ENCODE results near the gene TSHZ1.

Gene TSHZ1

GRCh38 chr18:75290737-75291358 is 80.3 kb downstream of the TSHZ1 start:
- Histone ChIP-seq H3K36me3 (replicated peaks; ENCODE audit: low read depth, low read length) (peaks cover 40% of the 10 kb centered on the region), H2AFZ (ENCODE audit: low read depth, low read length) (no peak overlapping the region), H4K20me1 (ENCODE audit: insufficient read depth, low read length) (no peaks in the 10 kb centered on the region; the same call in 1 of the 2 replicates), H3K4me2 (ENCODE audit: low read length) (no peak overlapping the region), H3K27ac (ENCODE audit: low read length) (no peak overlapping the region), H3K4me3 (ENCODE audit: low read length) (no peak overlapping the region), H3K9me3 (ENCODE audit: insufficient read depth, low read length) (no peaks in the 10 kb centered on the region), H3K9ac (ENCODE audit: low read length) (no peak overlapping the region), H3K79me2 (ENCODE audit: low read length) (no peaks in the 10 kb centered on the region), H3K4me1 (ENCODE audit: low read length) (no peaks in the 10 kb centered on the region), H3K27me3 (ENCODE audit: low read depth, low read length) (no peaks in the 10 kb centered on the region)
- TF ChIP-seq CTCF (IDR thresholded peaks at IDR 0.05; ENCODE audit: low read depth, low read length), result no peak
- TF ChIP-seq EZH2phosphoT487 (IDR thresholded peaks at IDR 0.05; ENCODE audit: low read depth), result no peak

GRCh38 chr18:75291460-75291859 is 80.9 kb downstream of the TSHZ1 start:
- no peak overlapping the region for H3K4me3 ChIP-seq (ENCODE audit: low read length)
- H3K36me3 ChIP-seq (replicated peaks; ENCODE audit: low read depth, low read length), result peaks cover 34% of the 10 kb centered on the region
- H3K27ac ChIP-seq (ENCODE audit: low read length), result no peak overlapping the region
- no peaks in the 10 kb centered on the region for H3K4me1 ChIP-seq (ENCODE audit: low read length)
- H3K79me2 ChIP-seq (ENCODE audit: low read length), result no peaks in the 10 kb centered on the region
- H3K9ac ChIP-seq (ENCODE audit: low read length), result no peak overlapping the region
- H3K27me3 ChIP-seq (ENCODE audit: low read depth, low read length), result no peaks in the 10 kb centered on the region
- TF ChIP-seq EZH2phosphoT487 (IDR thresholded peaks at IDR 0.05; ENCODE audit: low read depth) (no peak), CTCF (IDR thresholded peaks at IDR 0.05; ENCODE audit: low read depth, low read length) (no peak)
- H4K20me1 ChIP-seq (ENCODE audit: insufficient read depth, low read length), result no peaks in the 10 kb centered on the region; the same call in 1 of the 2 replicates
- H2AFZ ChIP-seq (ENCODE audit: low read depth, low read length), result no peak overlapping the region
- no peak overlapping the region for H3K4me2 ChIP-seq (ENCODE audit: low read length)
- no peaks in the 10 kb centered on the region for H3K9me3 ChIP-seq (ENCODE audit: insufficient read depth, low read length)

- TF ChIP-seq EZH2phosphoT487 (IDR thresholded peaks at IDR 0.05; ENCODE audit: low read depth), result no peak
- TF ChIP-seq CTCF (IDR thresholded peaks at IDR 0.05; ENCODE audit: low read depth, low read length), result no peak
- Histone ChIP-seq H3K4me1 (ENCODE audit: low read length) (no peaks in the 10 kb centered on the region), H3K79me2 (ENCODE audit: low read length) (no peaks in the 10 kb centered on the region)
Measured at GRCh38 chr18:75293591-75293990, 83.0 kb downstream of the TSHZ1 start.

GRCh38 chr18:75297731-75298130 is 87.1 kb downstream of the TSHZ1 start:
- no peak overlapping the region for H3K27ac ChIP-seq (ENCODE audit: low read length)

More at GRCh38 chr18:75293591-75293990, 83.0 kb downstream of the TSHZ1 start:
- peaks cover 13% of the 10 kb centered on the region for H3K36me3 ChIP-seq (replicated peaks; ENCODE audit: low read depth, low read length)
- no peaks in the 10 kb centered on the region; the same call in 1 of the 2 replicates for H4K20me1 ChIP-seq (ENCODE audit: insufficient read depth, low read length)
- H3K4me2 ChIP-seq (ENCODE audit: low read length), result no peak overlapping the region
- H3K27me3 ChIP-seq (ENCODE audit: low read depth, low read length), result no peaks in the 10 kb centered on the region
- no peak overlapping the region for H3K9ac ChIP-seq (ENCODE audit: low read length)
- no peak overlapping the region for H3K4me3 ChIP-seq (ENCODE audit: low read length)
- no peak overlapping the region for H2AFZ ChIP-seq (ENCODE audit: low read depth, low read length)
- no peaks in the 10 kb centered on the region for H3K9me3 ChIP-seq (ENCODE audit: insufficient read depth, low read length)
- no peak overlapping the region for H3K27ac ChIP-seq (ENCODE audit: low read length)

More at GRCh38 chr18:75297731-75298130, 87.1 kb downstream of the TSHZ1 start:
- H3K79me2 ChIP-seq (ENCODE audit: low read length), result no peaks in the 10 kb centered on the region
- no peak overlapping the region for H3K4me2 ChIP-seq (ENCODE audit: low read length)
- no peaks in the 10 kb centered on the region for H3K4me1 ChIP-seq (ENCODE audit: low read length)
- H2AFZ ChIP-seq (ENCODE audit: low read depth, low read length), result no peak overlapping the region
- no peaks in the 10 kb centered on the region for H3K9me3 ChIP-seq (ENCODE audit: insufficient read depth, low read length)
- TF ChIP-seq CTCF (IDR thresholded peaks at IDR 0.05; ENCODE audit: low read depth, low read length) (no peak), EZH2phosphoT487 (IDR thresholded peaks at IDR 0.05; ENCODE audit: low read depth) (no peak)
- H4K20me1 ChIP-seq (ENCODE audit: insufficient read depth, low read length), result no peaks in the 10 kb centered on the region
- no peaks in the 10 kb centered on the region for H3K27me3 ChIP-seq (ENCODE audit: low read depth, low read length)
- H3K36me3 ChIP-seq (replicated peaks; ENCODE audit: low read depth, low read length), result no peaks in the 10 kb centered on the region
- no peak overlapping the region for H3K4me3 ChIP-seq (ENCODE audit: low read length)
- H3K9ac ChIP-seq (ENCODE audit: low read length), result no peak overlapping the region

All from OCI-LY3 (cell line).